ENCODE results near the gene FZD2. TPM values are rescaled to one million over a fixed set of nuclear protein-coding genes. Genes with fewer than 3 reads are reported as not detected.
"Not testable (repeated sequence)": the region's sequence is repeated elsewhere in the genome, so short reads cannot be mapped to it uniquely, and the experiment has no call there.

Gene FZD2
- total RNA-seq, 1 donor from 2014 or later = 0.57 TPM

GRCh38 chr17:44568945-44569858 lies 11.9 kb downstream of the FZD2 start:
- no peak overlapping the region for H3K4me3 Mint-ChIP-seq (ENCODE audit: low read depth)
- peaks cover 7% of the 10 kb centered on the region for H3K9me3 Mint-ChIP-seq
- no peaks in the 10 kb centered on the region for H3K36me3 Mint-ChIP-seq (ENCODE audit: low read depth)
- no peak for DNase-seq (ENCODE audit: low spot score)
- intact Hi-C loops (cut with micrococcal nuclease) = no loop called here
- H3K4me1 Mint-ChIP-seq (ENCODE audit: low read depth) = no peaks in the 10 kb centered on the region
- peaks cover 5% of the 10 kb centered on the region for H3K27me3 Mint-ChIP-seq (ENCODE audit: low read depth)
- H3K27ac Mint-ChIP-seq = no peak overlapping the region

GRCh38 chr17:44572801-44573200 lies 15.5 kb downstream of the FZD2 start:
- peaks cover 11% of the 10 kb centered on the region for H3K27me3 Mint-ChIP-seq (ENCODE audit: low read depth)
- no peaks in the 10 kb centered on the region for H3K9me3 Mint-ChIP-seq
- H3K36me3 Mint-ChIP-seq (ENCODE audit: low read depth) = no peaks in the 10 kb centered on the region
- DNase-seq (ENCODE audit: low spot score) = no peak
- no peak overlapping the region for H3K27ac Mint-ChIP-seq
- no peaks in the 10 kb centered on the region for H3K4me1 Mint-ChIP-seq (ENCODE audit: low read depth)
- intact Hi-C loops (cut with micrococcal nuclease) = no loop called here
- no peak overlapping the region for H3K4me3 Mint-ChIP-seq (ENCODE audit: low read depth)

- intact Hi-C loops (cut with micrococcal nuclease) = no loop called here
- no peaks in the 10 kb centered on the region for H3K4me1 Mint-ChIP-seq (ENCODE audit: low read depth)
- no peaks in the 10 kb centered on the region for H3K9me3 Mint-ChIP-seq
- H3K4me3 Mint-ChIP-seq (ENCODE audit: low read depth) = no peak overlapping the region
- peaks cover 29% of the 10 kb centered on the region for H3K27me3 Mint-ChIP-seq (ENCODE audit: low read depth)
- H3K27ac Mint-ChIP-seq = no peak overlapping the region
- H3K36me3 Mint-ChIP-seq (ENCODE audit: low read depth) = no peaks in the 10 kb centered on the region
- no peak for DNase-seq (ENCODE audit: low spot score)
These were observed 18.1 kb downstream of the FZD2 start for GRCh38 chr17:44575403-44575802.

DNA sequence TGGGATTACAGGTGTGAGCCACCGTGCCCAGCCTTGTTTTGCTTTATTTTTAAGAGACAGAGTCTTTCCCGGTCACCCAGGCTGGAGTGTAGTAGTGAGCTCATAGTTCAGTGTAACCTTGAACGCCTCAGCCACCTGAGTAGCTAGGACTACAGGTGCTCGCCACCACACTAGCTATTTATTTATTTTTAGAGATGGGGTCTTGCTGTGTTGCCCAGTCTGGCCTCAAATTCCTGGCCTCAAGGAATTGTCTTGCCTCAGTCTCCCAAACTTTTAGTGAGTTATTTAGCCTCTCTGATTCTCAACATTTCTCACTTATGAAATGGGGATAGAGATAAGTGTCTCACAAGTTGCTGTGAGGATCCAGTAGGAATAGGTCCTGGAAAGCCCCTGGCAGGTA lies 21.7 kb downstream of the FZD2 start:
- no peaks in the 10 kb centered on the region for H3K9me3 Mint-ChIP-seq
- peaks cover 32% of the 10 kb centered on the region for H3K27me3 Mint-ChIP-seq (ENCODE audit: low read depth)
- H3K4me1 Mint-ChIP-seq (ENCODE audit: low read depth) = no peaks in the 10 kb centered on the region
- intact Hi-C loops (cut with micrococcal nuclease) = no loop called here
- DNase-seq (ENCODE audit: low spot score) = no peak
- H3K27ac Mint-ChIP-seq = no peak overlapping the region
- H3K36me3 Mint-ChIP-seq (ENCODE audit: low read depth) = no peaks in the 10 kb centered on the region
- no peak overlapping the region for H3K4me3 Mint-ChIP-seq (ENCODE audit: low read depth)

DNA sequence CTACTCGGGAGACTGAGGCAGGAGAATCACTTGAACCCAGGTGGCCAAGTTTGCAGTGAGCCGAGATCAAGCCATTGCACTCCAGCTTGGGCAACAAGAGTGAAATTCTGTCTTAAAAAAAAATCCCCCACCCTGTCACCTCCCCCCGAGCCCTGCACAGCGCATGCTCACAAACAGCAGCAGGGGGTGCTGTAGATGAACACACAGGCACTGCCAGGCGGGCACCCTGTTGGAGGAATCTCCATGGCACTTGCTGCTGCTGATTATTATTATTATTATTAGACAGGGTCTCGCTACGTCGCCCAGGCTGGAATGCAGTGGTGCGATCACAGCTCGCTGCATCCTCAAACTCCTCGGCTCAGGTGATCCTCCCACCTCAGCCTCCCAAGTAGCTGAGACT lies 24.6 kb downstream of the FZD2 start:
- Mint-ChIP-seq H3K36me3 (ENCODE audit: low read depth) (no peaks in the 10 kb centered on the region), H3K4me1 (ENCODE audit: low read depth) (no peaks in the 10 kb centered on the region), H3K4me3 (ENCODE audit: low read depth) (no peak overlapping the region), H3K27ac (no peak overlapping the region), H3K9me3 (no peaks in the 10 kb centered on the region), H3K27me3 (ENCODE audit: low read depth) (peaks cover 25% of the 10 kb centered on the region)
- intact Hi-C loops (cut with micrococcal nuclease) = no loop called here
- no peak for DNase-seq (ENCODE audit: low spot score)

DNA sequence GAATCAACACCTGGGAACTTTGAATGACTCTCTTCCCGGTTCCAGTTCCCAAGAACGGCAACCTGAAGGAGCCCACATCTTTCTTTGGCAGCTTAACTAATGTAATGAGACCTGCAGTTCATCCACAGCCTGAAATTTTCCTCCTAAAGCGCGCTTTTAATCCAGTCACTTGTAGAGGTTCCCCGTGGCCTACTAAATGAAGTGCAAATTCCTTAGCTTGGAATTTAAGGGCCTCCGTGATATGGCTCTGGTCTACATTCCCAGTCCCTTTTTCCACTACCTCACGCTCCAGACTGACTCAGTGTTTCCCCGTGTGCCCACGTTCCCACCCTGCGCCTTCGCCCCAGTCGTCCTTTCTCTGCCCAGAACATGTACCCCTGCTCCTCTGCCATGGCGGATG lies 27.2 kb downstream of the FZD2 start:
- no peak for DNase-seq (ENCODE audit: low spot score)

GRCh38 chr17:44585315-44585714 lies 28.0 kb downstream of the FZD2 start:
- Mint-ChIP-seq H3K4me1 (ENCODE audit: low read depth) (no peaks in the 10 kb centered on the region), H3K9me3 (no peaks in the 10 kb centered on the region), H3K27me3 (ENCODE audit: low read depth) (peaks cover 8% of the 10 kb centered on the region), H3K36me3 (ENCODE audit: low read depth) (no peaks in the 10 kb centered on the region), H3K27ac (no peak overlapping the region), H3K4me3 (ENCODE audit: low read depth) (no peak overlapping the region)
- intact Hi-C loops (cut with micrococcal nuclease) = no loop called here
- DNase-seq (ENCODE audit: low spot score) = no peak

More for the DNA sequence above, 27.2 kb downstream of the FZD2 start:
- H3K4me1 Mint-ChIP-seq (ENCODE audit: low read depth) = no peaks in the 10 kb centered on the region
- no peaks in the 10 kb centered on the region for H3K9me3 Mint-ChIP-seq
- intact Hi-C loops (cut with micrococcal nuclease) = no loop called here
- H3K27ac Mint-ChIP-seq = no peak overlapping the region
- H3K27me3 Mint-ChIP-seq (ENCODE audit: low read depth) = peaks cover 16% of the 10 kb centered on the region
- no peaks in the 10 kb centered on the region for H3K36me3 Mint-ChIP-seq (ENCODE audit: low read depth)
- no peak overlapping the region for H3K4me3 Mint-ChIP-seq (ENCODE audit: low read depth)

GRCh38 chr17:44587339-44587738 lies 30.1 kb downstream of the FZD2 start:
- Mint-ChIP-seq H3K4me3 (ENCODE audit: low read depth) (no peak overlapping the region), H3K27ac (no peak overlapping the region)
- intact Hi-C loops (cut with micrococcal nuclease) = no loop called here

DNA sequence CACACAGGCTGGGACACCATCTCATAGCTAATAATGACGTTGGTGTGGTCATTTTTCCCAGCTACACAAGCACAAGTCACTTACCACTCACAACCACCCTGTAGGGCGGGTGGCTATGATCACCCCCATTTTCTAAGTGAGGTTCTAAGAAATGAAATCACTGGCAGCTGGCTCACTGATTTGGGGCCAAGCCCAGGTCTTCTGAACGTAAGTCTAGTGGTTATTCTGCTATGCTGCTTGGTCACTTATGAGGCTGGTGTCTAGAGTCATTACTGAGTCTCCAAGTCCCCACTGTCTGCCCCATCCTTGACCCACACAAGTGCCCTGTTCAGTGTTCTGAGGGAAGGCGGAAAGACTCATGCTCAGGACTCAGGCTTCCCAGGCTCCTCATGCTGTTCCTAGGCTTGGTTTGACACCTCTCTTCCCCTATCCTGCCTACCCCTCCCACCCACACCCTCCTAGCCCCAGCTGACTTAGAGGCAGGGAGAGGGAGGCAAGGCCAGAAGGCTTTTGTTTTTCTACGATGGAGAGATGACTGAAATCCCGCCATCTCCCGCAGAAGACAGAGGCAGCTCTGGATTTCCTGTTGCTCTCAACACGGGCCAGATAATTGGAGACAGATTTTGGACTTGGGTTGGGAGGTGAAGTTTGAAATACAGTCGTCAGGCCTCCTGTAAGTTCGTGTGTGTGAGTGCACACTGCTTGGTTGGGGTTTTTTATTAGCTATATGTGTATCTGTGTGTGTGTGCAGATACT lies 32.2 kb downstream of the FZD2 start:
- H3K27ac Mint-ChIP-seq = no peak overlapping the region
- DNase-seq (ENCODE audit: low spot score) = no peak
- H3K36me3 Mint-ChIP-seq (ENCODE audit: low read depth) = no peaks in the 10 kb centered on the region
- H3K9me3 Mint-ChIP-seq = no peaks in the 10 kb centered on the region
- H3K4me1 Mint-ChIP-seq (ENCODE audit: low read depth) = no peaks in the 10 kb centered on the region
- no peak overlapping the region for H3K4me3 Mint-ChIP-seq (ENCODE audit: low read depth)
- no peaks in the 10 kb centered on the region for H3K27me3 Mint-ChIP-seq (ENCODE audit: low read depth)
- intact Hi-C loops (cut with micrococcal nuclease) = no loop called here

More at GRCh38 chr17:44587339-44587738, 30.1 kb downstream of the FZD2 start:
- no peaks in the 10 kb centered on the region for H3K4me1 Mint-ChIP-seq (ENCODE audit: low read depth)
- H3K27me3 Mint-ChIP-seq (ENCODE audit: low read depth) = no peaks in the 10 kb centered on the region
- DNase-seq (ENCODE audit: low spot score) = no peak
- H3K36me3 Mint-ChIP-seq (ENCODE audit: low read depth) = no peaks in the 10 kb centered on the region
- no peaks in the 10 kb centered on the region for H3K9me3 Mint-ChIP-seq

DNA sequence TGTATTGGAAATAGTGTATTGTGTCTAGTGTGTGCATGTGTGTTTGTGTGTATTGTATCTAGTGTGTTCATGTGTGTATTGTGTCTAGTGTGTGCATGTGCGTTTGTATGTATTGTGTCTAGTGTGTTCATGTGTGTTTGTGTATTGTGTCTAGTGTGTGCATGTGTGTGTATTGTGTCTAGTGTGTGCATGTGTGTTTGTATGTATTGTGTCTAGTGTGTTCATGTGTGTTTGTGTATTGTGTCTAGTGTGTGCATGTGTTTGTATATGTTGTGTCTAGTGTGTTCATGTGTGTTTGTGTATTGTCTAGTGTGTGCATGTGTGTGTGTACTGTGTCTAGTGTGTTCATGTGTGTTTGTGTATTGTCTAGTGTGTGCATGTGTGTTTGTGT lies 32.8 kb downstream of the FZD2 start:
- H3K36me3 Mint-ChIP-seq (ENCODE audit: low read depth); H3K9me3 Mint-ChIP-seq; intact Hi-C loops (cut with micrococcal nuclease); H3K4me1 Mint-ChIP-seq (ENCODE audit: low read depth); H3K27ac Mint-ChIP-seq; H3K27me3 Mint-ChIP-seq (ENCODE audit: low read depth); DNase-seq (ENCODE audit: low spot score); H3K4me3 Mint-ChIP-seq (ENCODE audit: low read depth): not testable (repeated sequence)

GRCh38 chr17:44590762-44591161 lies 33.5 kb downstream of the FZD2 start:
- H3K9me3 Mint-ChIP-seq; H3K4me3 Mint-ChIP-seq (ENCODE audit: low read depth); H3K4me1 Mint-ChIP-seq (ENCODE audit: low read depth); DNase-seq (ENCODE audit: low spot score); H3K27ac Mint-ChIP-seq; H3K27me3 Mint-ChIP-seq (ENCODE audit: low read depth); H3K36me3 Mint-ChIP-seq (ENCODE audit: low read depth); intact Hi-C loops (cut with micrococcal nuclease): not testable (repeated sequence)

DNA sequence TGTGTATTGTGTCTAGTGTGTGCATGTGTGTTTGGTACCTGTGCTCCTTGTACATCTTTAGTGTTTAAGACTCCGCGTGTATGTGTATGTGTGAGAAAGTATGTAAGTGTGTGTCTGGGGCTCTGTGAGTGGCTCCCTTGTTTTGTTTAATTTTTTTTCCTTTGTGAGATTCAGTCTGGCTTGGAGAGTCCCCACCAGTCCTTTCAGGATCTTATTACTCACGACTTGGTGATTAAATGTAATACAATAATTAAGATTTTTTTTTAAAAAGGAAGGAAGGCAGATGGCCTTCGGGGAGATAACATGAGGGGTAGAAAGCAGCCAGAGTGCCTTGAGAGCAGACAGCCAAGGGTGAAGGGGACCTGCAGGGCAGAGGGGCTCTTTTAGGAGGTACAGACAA lies 33.9 kb downstream of the FZD2 start:
- no peak for DNase-seq (ENCODE audit: low spot score)
- Mint-ChIP-seq H3K4me3 (ENCODE audit: low read depth) (no peak overlapping the region), H3K36me3 (ENCODE audit: low read depth) (no peaks in the 10 kb centered on the region), H3K9me3 (no peaks in the 10 kb centered on the region), H3K4me1 (ENCODE audit: low read depth) (no peaks in the 10 kb centered on the region), H3K27me3 (ENCODE audit: low read depth) (no peaks in the 10 kb centered on the region), H3K27ac (no peak overlapping the region)
- intact Hi-C loops (cut with micrococcal nuclease) = no loop called here

DNA sequence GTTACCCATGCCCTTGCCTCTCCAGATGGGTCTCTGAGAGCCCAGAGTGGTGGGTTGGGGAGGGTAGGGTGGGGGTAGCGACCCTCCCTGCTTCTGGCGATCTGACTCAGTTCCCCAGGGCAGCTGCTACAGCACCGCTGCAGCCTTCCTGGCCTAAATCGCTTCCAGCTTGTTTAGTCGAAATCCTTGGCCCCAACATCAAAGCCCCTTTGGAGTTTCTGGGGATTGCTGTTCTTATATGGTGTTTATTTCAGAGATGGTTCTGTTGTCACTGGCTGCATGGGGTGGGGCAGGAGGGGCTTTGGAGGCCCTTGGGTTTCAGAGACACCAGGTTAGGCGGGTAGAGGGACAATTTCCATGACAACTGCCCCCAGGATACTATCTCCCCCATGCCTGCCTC lies 35.9 kb downstream of the FZD2 start:
- Mint-ChIP-seq H3K4me1 (ENCODE audit: low read depth) (no peaks in the 10 kb centered on the region), H3K4me3 (ENCODE audit: low read depth) (no peak overlapping the region), H3K27ac (no peak overlapping the region), H3K27me3 (ENCODE audit: low read depth) (peaks cover 4% of the 10 kb centered on the region), H3K9me3 (no peaks in the 10 kb centered on the region), H3K36me3 (ENCODE audit: low read depth) (no peaks in the 10 kb centered on the region)
- no peak for DNase-seq (ENCODE audit: low spot score)
- intact Hi-C loops (cut with micrococcal nuclease) = no loop called here

All from activated T-helper 2 cell treated with anti-CD3 and anti-CD28 coated beads, Interferon-gamma antibody, Interleukin-2, Interleukin-4, amounts not matched to agents 10 μg/mL and 5 μg/mL and 100 μg/mL, durations not matched to agents 14 hours and 24 hours and 36 hours (primary cell).